Activated T-cell treated with anti-CD3 and anti-CD28 coated beads for 1 hour (primary cell): ENCODE measurements around the gene LCT.

Source experiments
- DNase-seq: peaks from one replicate; pipeline ENCODE4 v3.0.0-alpha.2; 2020; ENCODE audit warnings: low read depth

LCT gene

DNA sequence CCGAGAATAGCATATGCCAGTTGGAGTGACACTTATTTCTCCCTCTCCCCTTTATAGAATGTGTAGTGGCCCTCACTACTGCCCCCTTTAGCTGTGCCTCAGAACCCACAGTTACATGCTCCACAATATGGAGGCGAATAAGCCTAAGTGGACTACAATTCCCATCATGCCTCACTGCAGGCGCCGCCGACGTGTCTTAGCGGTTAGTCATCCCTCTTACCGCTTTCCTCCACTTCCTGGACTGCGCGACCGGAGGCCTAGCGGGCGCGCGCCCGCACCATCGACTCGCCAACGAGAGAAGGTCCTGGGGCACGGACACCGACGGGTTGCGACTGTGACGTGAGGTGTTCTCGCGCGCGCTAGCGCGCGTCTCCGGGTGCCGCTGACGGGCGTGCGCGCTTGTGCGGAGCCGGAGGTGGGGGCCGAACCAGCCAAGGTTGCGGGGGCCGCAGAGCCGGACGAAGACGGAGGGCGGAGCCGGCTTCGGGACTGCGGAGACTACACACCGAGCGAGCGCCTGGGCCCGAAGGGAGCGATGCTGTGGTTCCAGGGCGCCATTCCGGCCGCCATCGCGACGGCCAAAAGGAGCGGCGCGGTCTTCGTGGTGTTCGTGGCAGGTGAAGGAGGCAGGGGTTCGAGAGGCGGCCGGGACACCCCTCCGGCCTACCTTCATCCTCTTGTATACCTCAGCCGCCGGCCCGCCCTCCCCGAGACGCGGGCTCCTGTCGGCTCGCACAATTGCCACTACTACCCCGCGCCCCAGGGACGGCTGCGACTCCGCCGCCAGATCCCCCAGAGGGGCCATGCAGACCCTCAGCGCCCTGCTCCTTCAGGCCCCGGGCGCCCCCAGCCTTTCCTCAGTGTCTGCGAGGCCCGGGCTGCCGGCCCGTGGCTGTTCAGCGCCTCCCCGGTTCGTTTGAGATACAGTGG lies 95.3 kb downstream of the LCT start, which contains the start of gene UBXN4:
UBXN4 (plus strand) TSS at position 461 of the 930 bp plus-strand sequence; CDS start at position 536, 75 bp downstream.
- peak; percentile 86 for DNase-seq

DNA sequence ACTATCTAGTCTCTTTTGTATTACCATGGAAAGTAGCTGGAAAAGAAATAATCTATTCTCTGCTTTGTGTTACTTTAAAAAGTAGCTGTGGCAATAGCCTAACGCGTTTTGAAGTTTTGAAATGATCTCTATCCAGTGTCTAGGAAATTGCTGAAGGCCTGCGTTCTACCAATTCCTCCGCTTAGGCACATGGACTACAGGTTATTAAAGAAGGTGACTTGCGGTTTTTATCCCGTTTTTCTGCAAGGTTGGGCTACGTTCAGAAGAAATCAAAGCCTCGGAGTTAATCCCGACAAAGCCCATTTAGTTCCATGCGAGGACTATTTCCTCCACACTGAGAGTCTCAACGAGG lies 96.0 kb downstream of the LCT start:
- no peak for DNase-seq

GRCh38 chr2:135740206-135740605 lies 96.8 kb downstream of the LCT start:
- DNase-seq: no peak
